HG02798 (cell line): ENCODE measurements around the gene CNNM4.

Source experiments
- ATAC-seq: cut with Tn5 transposase; IDR thresholded peaks from one replicate; pipeline ENCODE4 v1.9.1; 2021; ENCODE audit warnings: mild to moderate bottlenecking; ENCODE audit not compliant: unreplicated experiment, poor library complexity

Gene CNNM4

GRCh38 chr2:96757477-96757860 lies 3.2 kb upstream of the CNNM4 start:
- no peak for ATAC-seq

DNA sequence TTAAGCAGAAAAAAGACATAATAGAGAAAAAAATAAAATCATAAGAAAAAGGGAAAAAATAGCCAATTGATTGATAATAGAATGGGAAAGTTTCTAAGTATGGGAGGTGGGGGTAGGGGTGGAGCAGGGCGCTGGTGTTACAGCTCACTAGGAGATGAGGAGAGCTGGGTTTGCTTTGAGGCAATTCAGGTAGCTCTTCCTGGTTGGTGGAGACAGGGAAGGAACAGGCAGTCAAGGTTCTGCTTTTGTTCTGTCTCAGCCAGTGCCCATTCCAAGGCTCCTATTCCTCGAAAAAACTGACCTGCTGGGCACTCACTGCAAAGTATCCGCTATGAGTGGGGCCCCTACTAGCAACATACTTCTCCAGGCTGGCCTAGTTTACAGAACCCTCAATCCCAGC lies 1.7 kb upstream of the CNNM4 start:
- no peak for ATAC-seq

GRCh38 chr2:96759548-96759947 lies 1.2 kb upstream of the CNNM4 start:
- no peak for ATAC-seq

GRCh38 chr2:96760986-96761832 lies 507 bp downstream of the CNNM4 start:
- ATAC-seq: peak; percentile 3

GRCh38 chr2:96762529-96763311 lies 2.0 kb downstream of the CNNM4 start:
- no peak for ATAC-seq

- no peak for ATAC-seq
Measured at GRCh38 chr2:96763511-96764252, 3.0 kb downstream of the CNNM4 start.

DNA sequence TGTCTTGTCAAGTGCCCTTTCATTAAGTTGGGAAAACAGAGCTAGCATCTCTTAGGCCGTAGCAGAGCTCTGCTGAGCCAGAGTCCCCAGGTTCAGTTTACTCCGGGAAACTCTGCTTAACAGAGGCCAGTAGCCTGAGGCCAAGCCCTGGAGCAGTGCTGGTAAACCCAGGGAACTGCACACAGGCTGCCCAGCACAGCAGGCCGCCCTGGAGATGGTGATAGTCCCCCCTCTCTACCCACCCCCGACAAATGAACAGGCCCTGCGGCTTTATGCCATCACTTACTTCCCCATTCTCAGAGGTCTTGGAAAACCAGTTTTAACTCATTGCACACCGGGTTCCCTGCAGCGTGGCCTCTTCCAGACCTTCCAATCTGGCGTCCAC lies 3.5 kb downstream of the CNNM4 start:
- ATAC-seq: no peak

DNA sequence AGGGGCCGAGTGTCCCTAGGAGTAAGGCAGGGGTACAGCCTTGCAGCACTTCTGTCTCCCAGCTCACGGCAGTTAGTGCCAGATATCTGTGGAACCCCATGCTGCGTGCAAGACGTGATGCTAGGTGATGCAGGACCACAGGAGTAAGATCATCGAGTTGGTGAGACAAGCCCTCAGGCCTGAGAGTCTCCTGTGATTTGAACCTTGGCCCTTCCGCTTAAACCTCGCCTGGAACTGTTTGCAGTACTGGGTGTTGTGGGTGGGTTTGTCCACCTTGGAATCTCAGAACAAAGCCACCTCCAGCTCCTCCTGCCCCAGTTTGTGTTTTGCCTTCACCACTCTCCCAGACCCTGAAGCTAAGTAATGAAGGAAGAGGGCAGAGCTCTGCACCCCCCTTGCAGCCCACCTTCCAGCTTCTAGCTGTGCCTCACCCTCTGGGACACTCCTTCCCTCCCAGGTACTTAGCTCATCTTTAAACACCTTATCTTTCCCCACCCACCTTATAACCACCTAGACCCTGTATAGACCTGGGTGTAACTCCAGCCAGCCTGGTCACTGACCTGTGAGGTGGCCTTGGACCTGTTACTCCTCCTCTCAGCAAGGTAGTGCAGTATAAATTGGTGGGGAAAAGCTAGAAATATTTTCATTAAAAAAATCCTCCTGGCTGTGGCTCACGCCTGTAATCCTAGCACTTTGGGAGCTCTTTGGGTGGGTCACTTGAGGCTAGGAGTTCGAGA lies 6.6 kb downstream of the CNNM4 start:
- no peak for ATAC-seq

DNA sequence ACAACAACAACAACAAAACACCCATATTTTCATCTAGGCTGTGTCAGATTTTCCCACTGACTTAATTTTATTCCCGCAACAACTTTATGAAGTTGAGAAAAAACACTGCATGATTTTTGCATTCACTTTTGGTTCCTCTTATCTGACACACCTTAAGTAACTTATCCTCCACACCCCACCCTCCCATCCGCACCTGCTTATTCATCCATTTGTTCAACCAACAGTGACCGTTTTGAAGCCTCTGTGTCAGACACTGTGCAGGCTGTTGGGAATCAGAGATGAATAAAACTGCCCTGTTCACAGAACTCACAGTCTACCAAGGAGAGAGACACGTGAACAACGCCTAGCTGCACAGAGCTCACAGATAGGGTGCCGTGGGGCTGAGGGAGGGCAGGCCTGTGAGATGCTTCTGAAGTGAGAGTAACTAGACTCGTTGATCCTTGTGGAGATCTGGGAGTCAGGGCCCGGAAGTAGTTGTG lies 7.4 kb downstream of the CNNM4 start:
- no peak for ATAC-seq

GRCh38 chr2:96769814-96770213 lies 9.1 kb downstream of the CNNM4 start:
- no peak for ATAC-seq

GRCh38 chr2:96770442-96771202 lies 9.9 kb downstream of the CNNM4 start:
- ATAC-seq: no peak

DNA sequence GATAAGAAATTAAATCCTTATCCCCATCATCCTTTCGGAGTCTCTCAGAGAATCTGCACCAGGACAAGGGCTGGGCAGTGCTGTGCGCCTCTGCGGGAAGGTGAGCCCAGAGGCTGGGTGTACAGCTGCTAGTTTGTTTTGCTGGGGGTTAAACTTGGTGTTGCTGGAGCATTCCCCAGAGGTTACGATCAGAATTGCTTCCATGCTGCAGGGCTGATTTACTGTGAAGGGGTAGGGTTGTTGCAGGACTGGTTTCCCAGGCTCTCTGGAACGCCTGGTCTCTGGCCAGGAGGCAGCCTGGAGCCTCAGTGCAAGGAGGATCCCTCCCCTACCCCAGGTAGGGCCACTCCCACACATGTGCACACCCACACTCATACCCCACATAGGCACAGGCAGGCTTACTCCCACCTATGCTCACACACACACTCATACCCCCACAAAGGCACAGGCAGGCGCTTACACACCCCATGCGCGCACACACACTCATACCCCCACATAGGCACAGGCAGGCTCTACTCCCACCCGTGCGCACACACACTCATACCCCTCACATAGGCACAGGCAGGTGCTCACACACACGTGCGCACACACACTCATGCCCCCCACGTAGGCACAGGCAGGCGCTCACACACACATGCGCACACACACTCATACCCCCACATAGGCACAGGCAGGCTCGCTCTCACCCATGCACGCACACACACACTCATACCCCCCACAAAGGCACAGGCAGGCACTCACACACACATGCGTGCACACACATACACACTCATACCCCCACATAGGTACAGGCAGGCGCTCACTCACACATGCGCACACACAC lies 11.3 kb downstream of the CNNM4 start:
- no peak for ATAC-seq

DNA sequence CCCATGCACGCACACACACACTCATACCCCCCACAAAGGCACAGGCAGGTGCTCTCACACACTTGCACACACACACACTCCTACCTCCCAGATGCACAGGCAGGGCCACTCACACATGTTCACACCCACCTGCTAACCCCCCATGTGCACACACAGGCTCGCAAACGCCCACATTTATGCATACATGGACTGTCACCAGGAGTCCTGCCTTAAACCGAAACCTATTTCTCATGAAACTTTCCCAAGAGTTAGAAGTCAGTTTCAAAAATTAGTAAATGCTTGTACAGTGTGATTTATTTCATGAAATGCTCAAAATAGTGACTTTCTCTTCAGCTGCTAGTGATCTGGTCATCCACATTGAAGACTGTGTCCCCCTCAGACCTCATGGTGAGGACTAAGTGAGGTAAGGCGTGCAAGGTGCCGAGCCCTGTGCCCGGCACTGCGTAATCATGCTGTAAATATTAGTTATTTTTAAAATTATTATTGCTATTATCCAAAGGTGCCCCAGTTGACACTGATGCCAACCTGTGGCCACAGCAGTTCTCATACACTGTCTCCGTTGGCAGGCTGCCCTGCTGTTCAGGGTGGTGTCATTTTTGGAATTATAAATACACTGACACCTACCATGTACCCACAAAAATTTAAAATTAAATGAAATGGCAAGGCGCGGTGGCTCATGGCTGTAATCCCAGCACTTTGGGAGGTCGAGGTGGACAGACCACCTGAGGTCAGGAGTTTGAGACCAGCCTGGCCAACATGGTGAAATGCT lies 12.4 kb downstream of the CNNM4 start:
- peak; percentile 53 for ATAC-seq

DNA sequence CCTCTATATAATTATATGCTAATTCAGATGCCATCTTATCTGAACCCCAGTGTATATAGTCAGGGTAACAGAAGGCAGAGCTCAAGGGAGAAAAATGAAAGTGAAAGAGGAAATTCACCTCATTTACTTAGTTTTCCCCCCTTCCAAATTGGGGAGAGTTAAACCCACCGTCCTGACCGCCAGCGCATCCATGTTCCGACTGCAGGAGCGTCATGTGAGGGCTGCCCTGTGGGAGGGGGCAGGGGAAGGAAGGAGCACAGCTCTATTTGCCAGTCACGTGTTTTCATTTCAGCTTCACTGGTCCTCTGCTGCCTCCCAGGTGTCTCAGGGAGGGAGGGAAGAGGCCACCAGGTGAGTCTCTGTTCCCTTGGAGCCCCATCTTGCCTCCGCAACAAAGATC lies 13.2 kb downstream of the CNNM4 start:
- no peak for ATAC-seq

GRCh38 chr2:96775160-96775559 lies 14.5 kb downstream of the CNNM4 start:
- no peak for ATAC-seq

DNA sequence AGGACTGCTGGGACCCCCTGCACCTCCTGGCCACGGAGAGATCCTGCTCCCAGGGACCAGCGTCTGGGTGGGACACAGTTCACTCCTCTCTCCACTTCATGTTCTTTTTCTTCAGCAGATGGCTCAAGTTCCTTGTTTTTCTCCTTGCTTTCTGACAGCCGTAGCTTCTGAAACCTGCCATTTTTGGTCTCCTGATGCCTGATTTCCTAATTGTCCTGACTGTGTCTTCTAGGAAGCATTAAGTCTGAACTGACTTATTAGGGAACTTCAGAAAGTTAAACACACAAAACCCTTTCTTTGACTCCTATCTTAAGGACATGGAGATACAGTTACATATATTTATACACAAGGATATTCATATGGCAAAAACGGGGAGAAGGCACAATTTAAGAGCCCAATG lies 22.7 kb downstream of the CNNM4 start:
- no peak for ATAC-seq

- ATAC-seq: no peak
Measured at GRCh38 chr2:96787411-96787810, 26.7 kb downstream of the CNNM4 start.
